HepG2 (cell line): Measurements from ENCODE around the gene MEGF6. TPM values are rescaled to one million over a fixed set of nuclear protein-coding genes. Genes with fewer than 3 reads are reported as not detected.

Source experiments
- GZF1 ChIP-seq: sonication (generic); formaldehyde crosslinking; IDR thresholded peaks from 2 replicates; pipeline ENCODE4 v1.5.1; 2020; ENCODE audit warnings: mild to moderate bottlenecking, missing genetic modification reagents
- HCFC1 ChIP-seq: fragments of 150-350 bp; IDR thresholded peaks from 2 replicates; pipeline ENCODE4 v1.6.1; 2014; ENCODE audit warnings: low read depth, low read length
- JARID2 ChIP-seq: sonication (generic); formaldehyde crosslinking; IDR thresholded peaks from 2 replicates; pipeline ENCODE4 v1.8.1; 2023; ENCODE audit warnings: missing genetic modification reagents, inconsistent platforms; ENCODE audit not compliant: insufficient replicate concordance
- MTF2 ChIP-seq: sonication (generic); formaldehyde crosslinking; IDR thresholded peaks from 2 replicates; pipeline ENCODE4 v1.5.0; 2020; ENCODE audit warnings: missing genetic modification reagents, borderline replicate concordance
- NR3C1 ChIP-seq: sonication (generic); formaldehyde crosslinking; IDR thresholded peaks from 2 replicates; pipeline ENCODE4 v1.4.0; 2020; ENCODE audit warnings: missing genetic modification reagents
- PBX2 ChIP-seq: IDR thresholded peaks from 2 replicates; pipeline ENCODE4 v1.6.1; 2016; ENCODE audit warnings: control low read depth
- POLR2AphosphoS5 ChIP-seq: IDR thresholded peaks from 2 replicates; pipeline ENCODE4 v1.6.1; 2012; ENCODE audit warnings: low read depth, low read length
- SOX13 ChIP-seq, 3 experiments: fragments of 450-650 bp in 1 of 3; sonication (generic) in 1 of 3; formaldehyde crosslinking in 1 of 3; IDR thresholded peaks in 2 of 3; conservative IDR thresholded peaks in 1 of 3; 2 replicates each; pipeline versions ENCODE4 v1.5.0 to v1.6.1; 2016 to 2020; ENCODE audit warnings: antibody characterized with exemption in 1 of 3, mild to moderate bottlenecking in 1 of 3, missing compliant biosample characterization in 1 of 3, missing genetic modification reagents in 1 of 3, moderate library complexity in 1 of 3
- SP4 ChIP-seq: sonication (generic); formaldehyde crosslinking; IDR thresholded peaks from 2 replicates; pipeline ENCODE4 v1.8.1; 2023; ENCODE audit warnings: mild to moderate bottlenecking, missing genetic modification reagents
- SP5 ChIP-seq: IDR thresholded peaks from 2 replicates; pipeline ENCODE4 v1.6.1; 2016; ENCODE audit warnings: low read depth, borderline replicate concordance
- TAF15 ChIP-seq: fragments of 200-400 bp; formaldehyde crosslinking; IDR thresholded peaks from one replicate; pipeline ENCODE4 v1.6.1; 2018; ENCODE audit warnings: mild to moderate bottlenecking, low read depth, low read length; ENCODE audit not compliant: poor library complexity, severe bottlenecking
- XRCC5 ChIP-seq: fragments of 200-400 bp; formaldehyde crosslinking; optimal IDR thresholded peaks from 2 replicates; pipeline ENCODE3; 2017; ENCODE audit warnings: mild to moderate bottlenecking, low read length
- ZBTB4 ChIP-seq: sonication (generic); formaldehyde crosslinking; IDR thresholded peaks from 2 replicates; pipeline ENCODE4 v1.4.0; 2020; ENCODE audit warnings: missing genetic modification reagents, mild to moderate bottlenecking, borderline replicate concordance
- ZIK1 ChIP-seq: sonication (generic); formaldehyde crosslinking; IDR thresholded peaks from 2 replicates; pipeline ENCODE4 v1.5.0; 2020; ENCODE audit warnings: mild to moderate bottlenecking, low read depth, missing genetic modification reagents, borderline replicate concordance
- ZNF558 ChIP-seq: sonication (generic); formaldehyde crosslinking; IDR thresholded peaks from 2 replicates; pipeline ENCODE4 v1.9.0; 2022; ENCODE audit warnings: mild to moderate bottlenecking, missing genetic modification reagents, borderline replicate concordance
- ZNF737 ChIP-seq: sonication (generic); formaldehyde crosslinking; IDR thresholded peaks from 2 replicates; pipeline ENCODE4 v1.5.0; 2020; ENCODE audit warnings: missing genetic modification reagents, mild to moderate bottlenecking, borderline replicate concordance
- ZNF75D ChIP-seq: sonication (generic); formaldehyde crosslinking; IDR thresholded peaks from 2 replicates; pipeline ENCODE4 v1.8.1; 2023; ENCODE audit warnings: missing genetic modification reagents, mild to moderate bottlenecking, borderline replicate concordance
- polyA plus RNA-seq, 8 experiments: library from polyadenylated mRNA; depleted of rRNA in 3 of 8; stranded (reverse) in 7 of 8; unstranded in 1 of 8; fragments of >200 nt; fragmentation: Illumina TruSeq in 4 of 8; extraction: Trizol in 4 of 8; gene quantifications; 2 replicates each; pipeline versions ENCODE4 v1.2.1 to v1.2.3, GENCODE V29; 2011 to 2016; ENCODE audit warnings: low read depth in 4 of 8, missing spikeins in 1 of 8, mixed read lengths in 1 of 8; ENCODE audit not compliant: insufficient read depth in 1 of 8
- total RNA-seq, 5 experiments: library from RNA; depleted of rRNA; stranded (reverse); fragments of >200 nt; fragmentation: Illumina TruSeq; extraction: Trizol; gene quantifications; 2 replicates each; pipeline ENCODE4 v1.2.3, GENCODE V29; 2016; ENCODE audit warnings: low read depth in 1 of 5
- TF ChIP-seq, protein P1 (sequence below): sonication (generic); formaldehyde crosslinking; conservative IDR thresholded peaks from 2 replicates; pipeline ENCODE4 v1.4.0; 2020; ENCODE audit warnings: missing genetic modification reagents

The MEGF6 gene
- total and polyA plus RNA-seq, 2 of the 13 experiments (the other 11 are each of a cell fraction or from before 2014, with no cell fraction given), result 1.9 TPM

GRCh38 chr1:3457910-3458883, 153.1 kb downstream of the MEGF6 start (continued):
- TF ChIP-seq PBX2 (CRISPR knock-in tag) (no peak), ZNF558 (CRISPR knock-in tag) (no peak), ZBTB4 (CRISPR knock-in tag) (no peak), MTF2 (CRISPR knock-in tag) (no peak), XRCC5 (no peak), ZIK1 (CRISPR knock-in tag) (no peak), ZNF75D (CRISPR knock-in tag) (no peak), TAF15 (peak; percentile 48), GZF1 (CRISPR knock-in tag) (no peak), SP5 (CRISPR knock-in tag) (peak; percentile 37; the same call in 1 of the 2 replicates), JARID2 (no peak), HCFC1 (no peak), NR3C1 (no peak), SP4 (CRISPR knock-in tag) (0 out of 2 replicates have a peak, but pooled peaks have one; percentile 18), ZNF737 (CRISPR knock-in tag) (no peak), POLR2AphosphoS5 (no peak; the same call in 1 of the 2 replicates), SOX13 (IDR thresholded peaks at IDR 0.05) (no peak), SOX13 (CRISPR knock-in tag; conservative IDR thresholded peaks at IDR 0.05 in 1 of 2, IDR thresholded peaks at IDR 0.05 in 1 of 2) (no peak)
- TF ChIP-seq, protein P1, sequence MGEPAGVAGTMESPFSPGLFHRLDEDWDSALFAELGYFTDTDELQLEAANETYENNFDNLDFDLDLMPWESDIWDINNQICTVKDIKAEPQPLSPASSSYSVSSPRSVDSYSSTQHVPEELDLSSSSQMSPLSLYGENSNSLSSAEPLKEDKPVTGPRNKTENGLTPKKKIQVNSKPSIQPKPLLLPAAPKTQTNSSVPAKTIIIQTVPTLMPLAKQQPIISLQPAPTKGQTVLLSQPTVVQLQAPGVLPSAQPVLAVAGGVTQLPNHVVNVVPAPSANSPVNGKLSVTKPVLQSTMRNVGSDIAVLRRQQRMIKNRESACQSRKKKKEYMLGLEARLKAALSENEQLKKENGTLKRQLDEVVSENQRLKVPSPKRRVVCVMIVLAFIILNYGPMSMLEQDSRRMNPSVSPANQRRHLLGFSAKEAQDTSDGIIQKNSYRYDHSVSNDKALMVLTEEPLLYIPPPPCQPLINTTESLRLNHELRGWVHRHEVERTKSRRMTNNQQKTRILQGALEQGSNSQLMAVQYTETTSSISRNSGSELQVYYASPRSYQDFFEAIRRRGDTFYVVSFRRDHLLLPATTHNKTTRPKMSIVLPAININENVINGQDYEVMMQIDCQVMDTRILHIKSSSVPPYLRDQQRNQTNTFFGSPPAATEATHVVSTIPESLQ (CRISPR knock-in tag), result no peak
